ENCODE measurements around the gene SPRED1. TPM values are rescaled to one million over a fixed set of nuclear protein-coding genes. Genes with fewer than 3 reads are reported as not detected.

The SPRED1 gene
- total RNA-seq, 1 donor from 2014 or later, result 22.9 TPM

DNA sequence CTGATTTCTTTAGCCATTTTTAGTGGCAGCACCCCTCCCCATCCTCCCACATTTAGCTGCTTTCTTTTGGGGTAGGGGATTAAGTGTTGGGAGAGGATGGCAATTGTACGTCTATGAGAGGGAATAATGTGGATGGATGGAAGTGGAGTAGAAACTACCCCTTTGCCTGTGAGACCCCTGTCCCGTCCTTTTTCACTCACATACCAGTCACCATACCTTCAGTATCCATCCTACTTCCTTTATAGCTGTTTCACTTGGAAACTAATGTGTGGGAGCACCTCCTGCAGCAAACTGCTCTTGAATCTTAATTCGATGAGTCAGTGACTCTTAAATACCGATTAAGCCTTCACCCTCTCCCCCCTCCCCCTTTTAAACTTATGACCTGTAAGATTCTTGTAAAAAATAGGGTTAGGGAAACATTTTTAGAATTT, 730 bp downstream of the SPRED1 start:
- Mint-ChIP-seq H3K27me3 (no peaks in the 10 kb centered on the region), H3K36me3 (ENCODE audit: insufficient read depth) (no peaks in the 10 kb centered on the region), H3K27ac (peak overlapping the region; percentile 92), H3K4me1 (ENCODE audit: low read depth) (peaks cover 36% of the 10 kb centered on the region), H3K9me3 (ENCODE audit: low read depth) (no peaks in the 10 kb centered on the region), H3K4me3 (ENCODE audit: low read depth) (peak overlapping the region; percentile 89)
- no peak for DNase-seq (ENCODE audit: low spot score, unreplicated experiment)
- TF ChIP-seq, protein P1, sequence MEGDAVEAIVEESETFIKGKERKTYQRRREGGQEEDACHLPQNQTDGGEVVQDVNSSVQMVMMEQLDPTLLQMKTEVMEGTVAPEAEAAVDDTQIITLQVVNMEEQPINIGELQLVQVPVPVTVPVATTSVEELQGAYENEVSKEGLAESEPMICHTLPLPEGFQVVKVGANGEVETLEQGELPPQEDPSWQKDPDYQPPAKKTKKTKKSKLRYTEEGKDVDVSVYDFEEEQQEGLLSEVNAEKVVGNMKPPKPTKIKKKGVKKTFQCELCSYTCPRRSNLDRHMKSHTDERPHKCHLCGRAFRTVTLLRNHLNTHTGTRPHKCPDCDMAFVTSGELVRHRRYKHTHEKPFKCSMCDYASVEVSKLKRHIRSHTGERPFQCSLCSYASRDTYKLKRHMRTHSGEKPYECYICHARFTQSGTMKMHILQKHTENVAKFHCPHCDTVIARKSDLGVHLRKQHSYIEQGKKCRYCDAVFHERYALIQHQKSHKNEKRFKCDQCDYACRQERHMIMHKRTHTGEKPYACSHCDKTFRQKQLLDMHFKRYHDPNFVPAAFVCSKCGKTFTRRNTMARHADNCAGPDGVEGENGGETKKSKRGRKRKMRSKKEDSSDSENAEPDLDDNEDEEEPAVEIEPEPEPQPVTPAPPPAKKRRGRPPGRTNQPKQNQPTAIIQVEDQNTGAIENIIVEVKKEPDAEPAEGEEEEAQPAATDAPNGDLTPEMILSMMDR (IDR thresholded peaks at IDR 0.05; ENCODE audit: unreplicated experiment), result no peak

DNA sequence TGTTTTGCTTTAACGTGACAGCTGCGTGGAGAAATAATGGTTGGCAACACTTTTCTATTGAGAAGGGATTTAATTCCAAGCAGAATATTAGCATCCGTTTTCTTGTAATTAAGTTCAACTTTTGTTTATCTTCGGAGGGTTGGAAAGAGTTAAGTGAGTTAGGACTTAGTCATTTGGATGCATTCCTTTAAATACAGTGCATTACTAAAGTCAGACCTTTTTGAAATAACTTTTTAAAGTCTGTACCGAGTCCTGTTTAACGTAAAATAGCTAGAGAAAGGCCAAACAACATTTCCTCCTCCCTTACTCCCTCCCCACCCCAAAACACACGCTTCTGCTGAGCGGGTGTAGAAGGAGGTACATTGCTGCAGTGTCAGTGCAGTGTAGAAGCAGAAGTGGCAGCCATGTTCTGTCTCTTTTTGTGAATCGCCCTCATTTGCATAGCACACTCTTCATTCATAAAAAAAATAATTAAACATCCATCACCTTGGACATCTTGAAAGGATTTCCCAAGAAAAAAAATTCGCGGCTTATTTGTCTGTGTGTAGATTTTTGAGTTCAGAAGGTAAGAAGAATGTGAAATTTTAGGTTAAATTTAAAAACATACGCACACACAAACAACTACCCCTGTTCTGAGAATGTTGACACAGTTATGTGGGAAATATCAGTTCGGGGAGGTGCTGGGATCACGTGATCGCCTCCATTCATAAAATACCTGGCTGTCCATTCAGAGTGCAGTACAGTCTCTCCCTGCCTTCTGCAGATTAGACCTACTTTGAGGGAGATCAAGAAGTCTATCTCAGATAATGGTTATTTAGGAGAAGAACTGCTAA, 1.6 kb downstream of the SPRED1 start:
- Mint-ChIP-seq H3K36me3 (ENCODE audit: insufficient read depth) (no peaks in the 10 kb centered on the region), H3K4me3 (ENCODE audit: low read depth) (peak overlapping the region; percentile 89), H3K9me3 (ENCODE audit: low read depth) (no peaks in the 10 kb centered on the region), H3K27me3 (no peaks in the 10 kb centered on the region), H3K27ac (peak overlapping the region; percentile 92), H3K4me1 (ENCODE audit: low read depth) (peaks cover 36% of the 10 kb centered on the region)
- DNase-seq (ENCODE audit: low spot score, unreplicated experiment), result no peak
- TF ChIP-seq, protein P1 (IDR thresholded peaks at IDR 0.05; ENCODE audit: unreplicated experiment), result no peak

DNA sequence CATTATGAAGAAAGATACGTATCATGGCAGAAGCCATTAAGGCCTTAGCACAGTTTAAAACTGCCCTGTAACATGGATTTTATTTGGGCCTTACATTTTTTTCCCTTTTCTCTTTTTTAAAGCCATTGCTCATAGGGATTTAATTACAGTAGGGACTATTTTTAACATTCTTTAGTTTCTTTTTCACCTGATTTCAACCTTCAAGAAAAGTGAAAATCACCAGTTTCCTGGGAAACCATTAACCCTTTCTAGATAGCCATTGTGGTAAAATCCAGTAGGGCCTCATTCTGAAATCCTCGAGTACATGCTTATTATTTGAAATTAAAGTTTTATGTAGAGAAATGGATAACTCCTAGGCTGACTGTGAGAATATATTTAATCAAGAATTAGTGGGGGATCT, 3.1 kb downstream of the SPRED1 start:
- DNase-seq (ENCODE audit: low spot score, unreplicated experiment), result no peak
- Mint-ChIP-seq H3K27me3 (no peaks in the 10 kb centered on the region), H3K9me3 (ENCODE audit: low read depth) (no peaks in the 10 kb centered on the region), H3K36me3 (ENCODE audit: insufficient read depth) (no peaks in the 10 kb centered on the region), H3K4me3 (ENCODE audit: low read depth) (no peak overlapping the region), H3K27ac (no peak overlapping the region), H3K4me1 (ENCODE audit: low read depth) (peaks cover 31% of the 10 kb centered on the region)
- TF ChIP-seq, protein P1 (IDR thresholded peaks at IDR 0.05; ENCODE audit: unreplicated experiment), result no peak

DNA sequence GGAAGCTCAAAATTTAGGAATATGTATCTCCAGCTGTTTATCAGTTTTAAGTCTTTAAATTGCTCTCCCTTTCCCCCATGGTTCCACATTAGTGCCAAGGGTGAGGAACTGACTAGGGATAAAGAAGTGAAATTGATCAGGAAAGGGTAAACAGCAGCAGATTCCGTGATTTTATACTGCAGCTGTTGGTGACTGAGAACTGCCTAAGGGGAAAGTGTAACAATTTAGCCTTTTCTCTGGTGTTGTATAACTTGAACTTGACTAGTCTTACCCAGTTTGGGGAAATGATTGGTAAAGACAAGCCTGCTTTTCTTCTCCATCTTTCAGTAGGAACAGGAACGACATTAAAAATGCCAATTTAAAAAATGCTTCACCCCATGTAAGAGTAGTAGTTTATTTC, 5.0 kb downstream of the SPRED1 start:
- H3K27ac Mint-ChIP-seq, result no peak overlapping the region

DNA sequence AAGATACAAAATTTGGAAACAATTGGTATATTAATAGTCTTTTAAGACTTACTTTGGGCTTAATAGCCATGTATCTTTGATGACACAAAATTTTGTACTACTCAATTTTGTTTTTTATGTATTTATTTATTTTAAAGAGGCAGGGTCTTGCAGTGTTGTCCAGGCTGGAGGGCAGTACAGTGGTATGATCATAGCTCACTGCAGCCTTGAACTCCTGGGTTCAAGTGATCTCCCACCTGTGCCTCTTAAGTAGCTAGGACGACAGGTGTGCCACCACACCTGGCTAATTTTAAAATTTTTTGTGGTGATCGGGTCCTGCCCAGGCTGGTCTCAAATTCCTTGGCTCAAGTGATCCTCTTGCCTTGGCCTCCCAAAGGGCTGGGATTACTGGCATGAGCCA, 6.5 kb downstream of the SPRED1 start:
- H3K36me3 Mint-ChIP-seq (ENCODE audit: insufficient read depth), result no peaks in the 10 kb centered on the region
- no peak for DNase-seq (ENCODE audit: low spot score, unreplicated experiment)
- H3K27ac Mint-ChIP-seq, result no peak overlapping the region
- H3K4me1 Mint-ChIP-seq (ENCODE audit: low read depth), result peaks cover 23% of the 10 kb centered on the region
- no peak overlapping the region for H3K4me3 Mint-ChIP-seq (ENCODE audit: low read depth)
- TF ChIP-seq, protein P1 (IDR thresholded peaks at IDR 0.05; ENCODE audit: unreplicated experiment), result no peak
- no peaks in the 10 kb centered on the region for H3K27me3 Mint-ChIP-seq
- no peaks in the 10 kb centered on the region for H3K9me3 Mint-ChIP-seq (ENCODE audit: low read depth)

More for the DNA sequence above, 5.0 kb downstream of the SPRED1 start:
- Mint-ChIP-seq H3K27me3 (no peaks in the 10 kb centered on the region), H3K9me3 (ENCODE audit: low read depth) (no peaks in the 10 kb centered on the region), H3K4me1 (ENCODE audit: low read depth) (peaks cover 25% of the 10 kb centered on the region), H3K4me3 (ENCODE audit: low read depth) (no peak overlapping the region), H3K36me3 (ENCODE audit: insufficient read depth) (no peaks in the 10 kb centered on the region)
- no peak for DNase-seq (ENCODE audit: low spot score, unreplicated experiment)
- TF ChIP-seq, protein P1 (IDR thresholded peaks at IDR 0.05; ENCODE audit: unreplicated experiment), result no peak

All from progenitor cell of endocrine pancreas (in vitro differentiated cells).